Neural progenitor cell (in vitro differentiated cells): ENCODE measurements around the gene OR2H2. TPM values are rescaled to one million over a fixed set of nuclear protein-coding genes. Genes with fewer than 3 reads are reported as not detected.
A peak's percentile ranks its signal among the peaks of the same experiment; 100 is the strongest.

Source experiments
- DNase-seq: peaks from one replicate; pipeline ENCODE4 v3.0.0-alpha.2; 2016; ENCODE audit warnings: low spot score
- H2AFZ ChIP-seq: fragments of 200-600 bp; sonication (generic); replicated peaks from 2 replicates; pipeline ENCODE4 v1.6.1; 2016; ENCODE audit warnings: antibody characterized with exemption
- H3F3A ChIP-seq: fragments of 200-600 bp; sonication (generic); 2 replicates; pipeline ENCODE4 v1.6.1; 2016; ENCODE audit warnings: antibody characterized with exemption, low read depth
- H3K27ac ChIP-seq: fragments of 200-600 bp; sonication (generic); 2 replicates; pipeline ENCODE4 v1.5.1; 2016; ENCODE audit warnings: mild to moderate bottlenecking
- H3K27me3 ChIP-seq: fragments of 200-600 bp; sonication (generic); 2 replicates; pipeline ENCODE4 v1.6.1; 2016; ENCODE audit warnings: mild to moderate bottlenecking, moderate library complexity
- H3K36me3 ChIP-seq: fragments of 200-600 bp; sonication (generic); 2 replicates; pipeline ENCODE4 v1.5.1; 2016
- H3K4me1 ChIP-seq: fragments of 200-600 bp; sonication (generic); 2 replicates; pipeline ENCODE4 v1.6.1; 2016; ENCODE audit warnings: mixed run types
- H3K4me2 ChIP-seq: fragments of 200-600 bp; sonication (generic); 2 replicates; pipeline ENCODE4 v1.6.1; 2016
- H3K4me3 ChIP-seq: fragments of 200-600 bp; sonication (generic); 2 replicates; pipeline ENCODE4 v1.5.1; 2016
- H3K79me2 ChIP-seq: fragments of 200-600 bp; sonication (generic); 2 replicates; pipeline ENCODE4 v1.6.1; 2016; ENCODE audit warnings: low read depth
- H3K9ac ChIP-seq: fragments of 200-600 bp; sonication (generic); 2 replicates; pipeline ENCODE4 v1.6.1; 2016
- H3K9me3 ChIP-seq: fragments of 200-600 bp; sonication (generic); 2 replicates; pipeline ENCODE4 v1.5.1; 2016; ENCODE audit warnings: low read depth
- H4K20me1 ChIP-seq: fragments of 200-600 bp; sonication (generic); 2 replicates; pipeline ENCODE4 v1.6.1; 2016; ENCODE audit warnings: low read depth
- H3K27ac Mint-ChIP-seq: 3 replicates; pipeline ENCODE4 v1.8.0; 2021; ENCODE audit warnings: mixed read lengths
- H3K27me3 Mint-ChIP-seq: 2 replicates; pipeline ENCODE4 v1.8.0; 2022; ENCODE audit warnings: low read depth, mild to moderate bottlenecking, inconsistent platforms, moderate library complexity, mixed read lengths; ENCODE audit not compliant: insufficient read depth
- H3K36me3 Mint-ChIP-seq: 3 replicates; pipeline ENCODE4 v1.8.0; 2021; ENCODE audit warnings: mixed read lengths
- H3K4me1 Mint-ChIP-seq: 3 replicates; pipeline ENCODE4 v1.8.0; 2021; ENCODE audit warnings: mixed read lengths
- H3K4me3 Mint-ChIP-seq: 3 replicates; pipeline ENCODE4 v1.8.0; 2021; ENCODE audit warnings: mild to moderate bottlenecking, moderate library complexity, mixed read lengths
- H3K9me3 Mint-ChIP-seq: 3 replicates; pipeline ENCODE4 v1.8.0; 2020; ENCODE audit warnings: mixed read lengths
- CTCF ChIP-seq: fragments of 200-600 bp; sonication (generic); IDR thresholded peaks from 2 replicates; pipeline ENCODE4 v1.5.1; 2017; ENCODE audit warnings: antibody characterized with exemption, mild to moderate bottlenecking
- EZH2 ChIP-seq: fragments of 200-600 bp; sonication (generic); IDR thresholded peaks from 2 replicates; pipeline ENCODE4 v1.6.1; 2017; ENCODE audit warnings: antibody characterized with exemption, mild to moderate bottlenecking, moderate library complexity
- EZH2phosphoT487 ChIP-seq: fragments of 200-600 bp; sonication (generic); IDR thresholded peaks from 2 replicates; pipeline ENCODE4 v1.6.1; 2017; ENCODE audit warnings: antibody characterized with exemption
- small RNA-seq: library from RNA; depleted of rRNA; stranded (forward); fragments of <200 nt; gene quantifications from one replicate; pipeline ENCODE3, GENCODE V24; 2015
- total RNA-seq: library from RNA; depleted of rRNA; stranded (reverse); fragments of >200 nt; gene quantifications from 2 replicates; pipeline ENCODE4 v1.2.3, GENCODE V29; 2015; ENCODE audit warnings: low replicate concordance

Gene OR2H2
- total RNA-seq, 1 donor from 2014 or later, result not detected

- no peaks in the 10 kb centered on the region for H3K36me3 Mint-ChIP-seq
- no peak for DNase-seq
- H3K9me3 Mint-ChIP-seq, result no peaks in the 10 kb centered on the region
- Histone ChIP-seq H3K79me2 (no peaks in the 10 kb centered on the region), H4K20me1 (no peaks in the 10 kb centered on the region), H3F3A (peaks cover 22% of the 10 kb centered on the region), H3K9ac (no peak overlapping the region), H3K9me3 (no peaks in the 10 kb centered on the region), H3K4me1 (peaks cover 14% of the 10 kb centered on the region), H2AFZ (no peak overlapping the region), H3K4me2 (no peak overlapping the region), H3K4me3 (no peak overlapping the region), H3K27ac (no peak overlapping the region), H3K36me3 (no peaks in the 10 kb centered on the region), H3K27me3 (no peaks in the 10 kb centered on the region)
- TF ChIP-seq EZH2, result no peak
- TF ChIP-seq EZH2phosphoT487, result no peak
- no peak for TF ChIP-seq CTCF
- H3K4me3 Mint-ChIP-seq, result no peak overlapping the region
- no peak overlapping the region for H3K27ac Mint-ChIP-seq
- peaks cover 10% of the 10 kb centered on the region for H3K27me3 Mint-ChIP-seq
- H3K4me1 Mint-ChIP-seq, result peaks cover 14% of the 10 kb centered on the region
These were observed 52.3 kb downstream of the OR2H2 start for GRCh38 chr6:29637247-29637646.

Small RNAs within 50 kb of the gene (small RNA-seq; reads per million reads assigned to genes)
- gene SNORD32B (0.30 reads per million, percentile 25 among the genes with 10 or more reads in this experiment), gene SUMO2P1 (1.1 reads per million, percentile 80 among the genes with 10 or more reads in this experiment), gene TMEM183AP1 (not detected)

Other genes with a start within 250 kb of the OR2H2 start
- gene OR5V1, start 216.3 kb upstream of the OR2H2 start, total RNA-seq, result not detected in 2 replicates
- gene OR12D3, start 209.8 kb upstream of the OR2H2 start, total RNA-seq, result not detected in 2 replicates
- not detected in 2 replicates for gene OR12D2, start 189.5 kb upstream of the OR2H2 start, total RNA-seq
- gene OR12D1, start 170.2 kb upstream of the OR2H2 start, total RNA-seq, result not detected in 2 replicates
- gene OR10C1, start 145.8 kb upstream of the OR2H2 start, total RNA-seq, result not detected in 2 replicates
- not detected in 2 replicates for gene OR11A1, start 128.1 kb upstream of the OR2H2 start, total RNA-seq
- not detected in 2 replicates for gene OR2H1, start 128.0 kb upstream of the OR2H2 start, total RNA-seq
- gene MAS1L, start 97.2 kb upstream of the OR2H2 start, total RNA-seq, result not detected in 2 replicates
- not detected in 2 replicates for gene UBD, start 25.4 kb upstream of the OR2H2 start, total RNA-seq
- gene GABBR1, start 48.1 kb downstream of the OR2H2 start, total RNA-seq, result 25.4 and 37.4 TPM in 2 replicates
- not detected in 2 replicates for gene MOG, start 72.0 kb downstream of the OR2H2 start, total RNA-seq
- not detected in 2 replicates for gene ZFP57, start 96.0 kb downstream of the OR2H2 start, total RNA-seq
- 0.56 TPM in 1 of 2 replicates, not detected in the other for gene HLA-F, start 138.3 kb downstream of the OR2H2 start, total RNA-seq
- gene HLA-G, start 242.7 kb downstream of the OR2H2 start, total RNA-seq, result not detected in 2 replicates